Measurements from ENCODE around the gene REEP5. TPM values are rescaled to one million over a fixed set of nuclear protein-coding genes. Genes with fewer than 3 reads are reported as not detected.
A peak's percentile ranks its signal among the peaks of the same experiment; 100 is the strongest.

Gene REEP5
- total RNA-seq, 1 donor from 2014 or later, result 17.1 TPM

- no peak overlapping the region for H3K27ac Mint-ChIP-seq
- no peak for TF ChIP-seq CTCF (IDR thresholded peaks at IDR 0.05)
- no peak for TF ChIP-seq EZH2phosphoT487 (IDR thresholded peaks at IDR 0.05)
- no peak for TF ChIP-seq EZH2 (IDR thresholded peaks at IDR 0.05)
These were observed 55.3 kb downstream of the REEP5 start for GRCh38 chr5:112866739-112867138.

GRCh38 chr5:112865128-112865527 is 56.9 kb downstream of the REEP5 start:
- Histone ChIP-seq H3F3A (ENCODE audit: low read depth) (peaks cover 11% of the 10 kb centered on the region), H2AFZ (replicated peaks) (no peak overlapping the region), H3K27me3 (no peaks in the 10 kb centered on the region), H3K9ac (no peak overlapping the region), H3K79me2 (ENCODE audit: low read depth) (peaks cover 52% of the 10 kb centered on the region), H4K20me1 (ENCODE audit: low read depth) (peaks cover 13% of the 10 kb centered on the region), H3K4me2 (no peak overlapping the region), H3K9me3 (ENCODE audit: low read depth) (no peaks in the 10 kb centered on the region), H3K27ac (no peak overlapping the region), H3K4me3 (no peak overlapping the region), H3K36me3 (peaks cover 25% of the 10 kb centered on the region), H3K4me1 (peaks cover 9% of the 10 kb centered on the region)
- no peak overlapping the region for H3K27ac Mint-ChIP-seq
- H3K4me3 Mint-ChIP-seq, result no peak overlapping the region
- peaks cover 20% of the 10 kb centered on the region for H3K4me1 Mint-ChIP-seq
- peaks cover 4% of the 10 kb centered on the region for H3K27me3 Mint-ChIP-seq (ENCODE audit: insufficient read depth, low read depth)
- peaks cover 14% of the 10 kb centered on the region for H3K36me3 Mint-ChIP-seq
- TF ChIP-seq EZH2 (IDR thresholded peaks at IDR 0.05) (no peak), EZH2phosphoT487 (IDR thresholded peaks at IDR 0.05) (no peak), CTCF (IDR thresholded peaks at IDR 0.05) (no peak)
- DNase-seq (ENCODE audit: low spot score), result no peak
- H3K9me3 Mint-ChIP-seq, result no peaks in the 10 kb centered on the region

More at GRCh38 chr5:112866739-112867138, 55.3 kb downstream of the REEP5 start:
- Histone ChIP-seq H3K27me3 (no peaks in the 10 kb centered on the region), H3K4me3 (no peak overlapping the region), H4K20me1 (ENCODE audit: low read depth) (peaks cover 12% of the 10 kb centered on the region), H3K9me3 (ENCODE audit: low read depth) (no peaks in the 10 kb centered on the region), H2AFZ (replicated peaks) (no peak overlapping the region), H3K4me2 (no peak overlapping the region), H3K27ac (no peak overlapping the region), H3K79me2 (ENCODE audit: low read depth) (peaks cover 41% of the 10 kb centered on the region), H3K36me3 (peaks cover 25% of the 10 kb centered on the region), H3F3A (ENCODE audit: low read depth) (peaks cover 2% of the 10 kb centered on the region), H3K4me1 (peaks cover 9% of the 10 kb centered on the region), H3K9ac (no peak overlapping the region)
- Mint-ChIP-seq H3K4me1 (peaks cover 13% of the 10 kb centered on the region), H3K27me3 (ENCODE audit: insufficient read depth, low read depth) (peaks cover 5% of the 10 kb centered on the region), H3K36me3 (peaks cover 17% of the 10 kb centered on the region), H3K4me3 (no peak overlapping the region), H3K9me3 (no peaks in the 10 kb centered on the region)
- DNase-seq (ENCODE audit: low spot score), result no peak

DNA sequence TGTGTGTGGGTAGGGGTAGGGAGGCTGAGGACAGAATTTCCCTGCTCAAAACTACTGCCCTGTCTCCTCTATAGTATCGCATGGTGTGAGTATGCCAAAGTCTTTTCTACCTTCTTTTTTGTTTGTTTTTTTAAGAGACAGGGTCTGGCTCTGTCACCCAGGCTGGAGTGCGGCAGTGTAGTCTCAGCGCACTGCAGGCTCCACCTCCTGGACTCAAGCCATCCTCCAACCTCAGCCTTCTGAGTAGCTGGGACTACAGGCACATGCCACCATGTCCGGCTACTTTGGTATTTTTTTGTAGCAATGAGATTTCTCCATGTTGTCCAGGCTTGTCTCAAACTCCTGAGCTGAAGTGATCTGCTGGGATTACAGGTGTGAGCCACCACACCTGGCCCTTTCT is 58.5 kb downstream of the REEP5 start:
- Mint-ChIP-seq H3K27ac (no peak overlapping the region), H3K27me3 (ENCODE audit: insufficient read depth, low read depth) (peaks cover 5% of the 10 kb centered on the region), H3K4me1 (peaks cover 20% of the 10 kb centered on the region), H3K4me3 (peak overlapping the region; percentile 57), H3K36me3 (peaks cover 9% of the 10 kb centered on the region), H3K9me3 (no peaks in the 10 kb centered on the region)
- Histone ChIP-seq H3K9me3 (ENCODE audit: low read depth) (no peaks in the 10 kb centered on the region), H3K4me1 (peaks cover 9% of the 10 kb centered on the region), H3K79me2 (ENCODE audit: low read depth) (peaks cover 52% of the 10 kb centered on the region), H3K27ac (no peak overlapping the region), H3K27me3 (peaks cover 3% of the 10 kb centered on the region), H3K9ac (no peak overlapping the region), H3F3A (ENCODE audit: low read depth) (peaks cover 11% of the 10 kb centered on the region), H3K36me3 (peaks cover 25% of the 10 kb centered on the region), H3K4me2 (no peak overlapping the region), H3K4me3 (no peak overlapping the region), H2AFZ (replicated peaks) (no peak overlapping the region), H4K20me1 (ENCODE audit: low read depth) (peaks cover 13% of the 10 kb centered on the region)
- no peak for TF ChIP-seq EZH2 (IDR thresholded peaks at IDR 0.05)
- TF ChIP-seq EZH2phosphoT487 (IDR thresholded peaks at IDR 0.05), result no peak
- no peak for TF ChIP-seq CTCF (IDR thresholded peaks at IDR 0.05)
- DNase-seq (ENCODE audit: low spot score), result no peak

Measured in neural progenitor cell (in vitro differentiated cells).